Osteoblast (primary cell): ENCODE data around the gene FXYD1. TPM values are rescaled to one million over a fixed set of nuclear protein-coding genes. Genes with fewer than 3 reads are reported as not detected.

Experiments used
- DNase-seq: peaks from one replicate; pipeline ENCODE4 v3.0.0; 2011; ENCODE audit warnings: low spot score, mixed read lengths; ENCODE audit not compliant: insufficient read length; ENCODE audit errors: missing footprints
- H2AFZ ChIP-seq: 2 replicates; pipeline ENCODE4 v1.6.0; 2011; ENCODE audit warnings: mild to moderate bottlenecking, low read length
- H3K27ac ChIP-seq: 2 replicates; pipeline ENCODE4 v1.5.1; 2011; ENCODE audit warnings: mild to moderate bottlenecking, low read depth, low read length, moderate library complexity
- H3K27me3 ChIP-seq: 2 replicates; pipeline ENCODE4 v1.6.0; 2012; ENCODE audit warnings: mild to moderate bottlenecking, control low read depth, inconsistent platforms, low read length, moderate library complexity; ENCODE audit not compliant: insufficient read depth
- H3K36me3 ChIP-seq: 2 replicates; pipeline ENCODE4 v1.5.1; 2011; ENCODE audit warnings: mild to moderate bottlenecking, low read length, control low read depth, moderate library complexity; ENCODE audit not compliant: insufficient read depth
- H3K4me1 ChIP-seq: 2 replicates; pipeline ENCODE4 v1.5.1; 2011; ENCODE audit warnings: mild to moderate bottlenecking, low read length, control low read depth, moderate library complexity; ENCODE audit not compliant: insufficient read depth
- H3K4me2 ChIP-seq: 2 replicates; pipeline ENCODE4 v1.6.0; 2011; ENCODE audit warnings: mild to moderate bottlenecking, low read length; ENCODE audit not compliant: insufficient read depth
- H3K4me3 ChIP-seq: fragments of 200-600 bp; sonication (generic); 3 replicates; pipeline ENCODE4 v1.5.1; 2012; ENCODE audit warnings: mild to moderate bottlenecking, low read length, inconsistent platforms; ENCODE audit not compliant: insufficient read depth
- H3K79me2 ChIP-seq: 2 replicates; pipeline ENCODE4 v1.6.0; 2012; ENCODE audit warnings: mild to moderate bottlenecking, low read length, control low read depth, inconsistent platforms; ENCODE audit not compliant: insufficient read depth
- H3K9me3 ChIP-seq: 2 replicates; pipeline ENCODE4 v1.5.1; 2011; ENCODE audit warnings: low read depth, low read length, control low read depth
- H4K20me1 ChIP-seq: 2 replicates; pipeline ENCODE4 v1.6.0; 2012; ENCODE audit warnings: mild to moderate bottlenecking, low read length, control low read depth; ENCODE audit not compliant: insufficient read depth
- total RNA-seq: library from RNA; depleted of rRNA; stranded (reverse); fragments of >200 nt; gene quantifications from 2 replicates; pipeline ENCODE4 v1.2.3, GENCODE V29; 2012
- TF ChIP-seq, protein P1 (sequence below): IDR thresholded peaks from 2 replicates; pipeline ENCODE4 v1.5.1; 2011; ENCODE audit warnings: mild to moderate bottlenecking, low read depth, low read length, moderate library complexity; ENCODE audit errors: extremely low read depth

Gene FXYD1
- total RNA-seq, 1 donor, result not detected

DNA sequence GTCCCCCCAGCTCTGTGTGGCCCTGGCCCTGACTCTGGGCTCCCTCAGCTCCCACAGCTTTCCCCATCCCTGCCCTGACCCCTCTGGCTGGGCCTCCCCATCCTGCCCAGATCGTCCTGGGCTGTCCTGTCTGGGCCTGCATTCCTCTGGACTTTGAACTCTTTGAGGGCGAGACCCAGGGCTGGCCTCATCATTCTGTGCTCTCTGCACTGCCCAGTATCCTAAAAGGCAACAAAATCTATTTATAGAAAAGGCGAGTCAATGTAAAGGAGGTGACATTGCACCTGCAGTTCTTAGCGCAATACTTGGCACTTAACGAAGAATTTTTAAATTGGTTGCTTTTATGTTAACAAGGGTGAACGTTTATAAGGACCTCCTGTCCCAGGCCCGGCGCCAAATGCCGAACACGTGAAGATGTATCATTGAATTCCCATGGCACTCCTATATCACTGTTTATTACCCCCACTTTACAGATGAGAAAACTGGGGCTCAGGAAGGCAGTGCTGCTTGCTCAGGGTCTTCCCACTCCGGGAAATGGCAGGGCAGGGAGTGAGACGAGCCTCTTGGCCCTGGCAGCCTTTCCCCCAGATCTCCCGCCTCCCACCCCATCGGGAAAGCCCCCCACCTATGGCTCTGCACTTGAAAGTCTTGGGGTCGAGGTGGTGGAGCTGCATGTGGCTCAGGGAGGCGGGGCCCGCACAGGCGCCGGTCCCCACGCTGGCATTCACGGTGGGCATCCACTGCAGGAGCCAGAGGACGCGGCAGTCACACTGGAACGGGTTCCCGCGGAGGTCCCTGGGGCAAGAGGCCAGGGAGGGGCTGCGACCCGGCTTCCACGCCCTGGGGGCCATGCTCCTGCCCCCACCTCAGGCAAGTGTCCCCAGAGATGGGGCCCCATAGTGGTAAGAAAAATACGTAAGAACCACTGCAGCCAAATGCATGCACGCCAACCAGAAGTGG, 7.6 kb upstream of the FXYD1 start:
- H2AFZ ChIP-seq, result no peak overlapping the region
- no peaks in the 10 kb centered on the region for H3K9me3 ChIP-seq
- TF ChIP-seq, protein P1, sequence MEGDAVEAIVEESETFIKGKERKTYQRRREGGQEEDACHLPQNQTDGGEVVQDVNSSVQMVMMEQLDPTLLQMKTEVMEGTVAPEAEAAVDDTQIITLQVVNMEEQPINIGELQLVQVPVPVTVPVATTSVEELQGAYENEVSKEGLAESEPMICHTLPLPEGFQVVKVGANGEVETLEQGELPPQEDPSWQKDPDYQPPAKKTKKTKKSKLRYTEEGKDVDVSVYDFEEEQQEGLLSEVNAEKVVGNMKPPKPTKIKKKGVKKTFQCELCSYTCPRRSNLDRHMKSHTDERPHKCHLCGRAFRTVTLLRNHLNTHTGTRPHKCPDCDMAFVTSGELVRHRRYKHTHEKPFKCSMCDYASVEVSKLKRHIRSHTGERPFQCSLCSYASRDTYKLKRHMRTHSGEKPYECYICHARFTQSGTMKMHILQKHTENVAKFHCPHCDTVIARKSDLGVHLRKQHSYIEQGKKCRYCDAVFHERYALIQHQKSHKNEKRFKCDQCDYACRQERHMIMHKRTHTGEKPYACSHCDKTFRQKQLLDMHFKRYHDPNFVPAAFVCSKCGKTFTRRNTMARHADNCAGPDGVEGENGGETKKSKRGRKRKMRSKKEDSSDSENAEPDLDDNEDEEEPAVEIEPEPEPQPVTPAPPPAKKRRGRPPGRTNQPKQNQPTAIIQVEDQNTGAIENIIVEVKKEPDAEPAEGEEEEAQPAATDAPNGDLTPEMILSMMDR, result no peak

DNA sequence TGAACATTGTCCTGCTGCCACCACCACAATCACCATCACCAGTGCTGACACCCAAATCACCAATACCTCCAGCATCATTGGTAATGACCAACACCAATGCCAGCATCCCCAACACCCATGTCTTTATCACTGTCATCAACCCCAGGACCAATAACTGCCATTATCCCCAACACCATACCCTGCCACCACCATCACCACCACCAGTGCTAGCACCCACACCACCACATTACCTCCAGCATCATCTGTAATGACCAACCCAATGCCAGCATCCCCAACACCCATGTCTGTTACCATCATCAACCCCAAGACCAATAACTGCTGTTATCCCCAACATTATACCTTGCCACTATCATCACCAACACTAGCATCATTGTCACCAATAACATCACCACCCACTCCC, 6.4 kb upstream of the FXYD1 start:
- Histone ChIP-seq H3K4me3 (no peak overlapping the region), H3K4me1 (no peaks in the 10 kb centered on the region), H3K36me3 (no peaks in the 10 kb centered on the region), H3K79me2 (no peaks in the 10 kb centered on the region), H4K20me1 (no peaks in the 10 kb centered on the region), H3K27me3 (peaks cover 16% of the 10 kb centered on the region), H2AFZ (no peak overlapping the region), H3K9me3 (no peaks in the 10 kb centered on the region), H3K4me2 (no peak overlapping the region), H3K27ac (no peak overlapping the region)
- no peak for DNase-seq
- TF ChIP-seq, protein P1, result no peak

More for the DNA sequence above, 7.6 kb upstream of the FXYD1 start:
- Histone ChIP-seq H3K27ac (no peak overlapping the region), H3K4me3 (no peak overlapping the region), H3K27me3 (peaks cover 4% of the 10 kb centered on the region), H3K79me2 (no peaks in the 10 kb centered on the region), H3K4me2 (no peak overlapping the region), H3K4me1 (no peaks in the 10 kb centered on the region), H4K20me1 (no peaks in the 10 kb centered on the region), H3K36me3 (no peaks in the 10 kb centered on the region)
- no peak for DNase-seq

DNA sequence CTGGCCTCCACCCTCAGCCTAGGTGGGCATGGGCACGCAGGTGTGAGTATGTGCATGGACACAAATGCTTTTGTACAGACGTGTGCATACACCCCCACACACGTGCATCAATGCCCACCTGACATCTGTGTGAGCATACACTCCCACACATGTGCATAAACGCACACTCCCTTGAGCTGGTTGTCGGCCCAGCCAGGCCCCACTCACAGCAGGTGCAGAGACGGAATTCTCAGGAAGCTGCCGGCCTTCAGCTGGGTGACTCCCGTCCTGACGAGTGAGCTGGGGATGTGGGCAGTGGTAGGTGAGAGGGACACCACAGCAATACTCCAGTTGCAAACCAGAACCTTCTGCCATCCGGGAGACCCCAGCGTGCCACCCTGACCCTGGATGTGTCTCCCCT, 4.8 kb upstream of the FXYD1 start:
- Histone ChIP-seq H3K4me2 (no peak overlapping the region), H2AFZ (no peak overlapping the region), H3K27me3 (peaks cover 27% of the 10 kb centered on the region), H3K79me2 (no peaks in the 10 kb centered on the region), H4K20me1 (no peaks in the 10 kb centered on the region), H3K4me1 (peaks cover 2% of the 10 kb centered on the region), H3K4me3 (no peak overlapping the region), H3K9me3 (no peaks in the 10 kb centered on the region), H3K36me3 (no peaks in the 10 kb centered on the region), H3K27ac (no peak overlapping the region)
- TF ChIP-seq, protein P1, result no peak
- DNase-seq, result no peak

DNA sequence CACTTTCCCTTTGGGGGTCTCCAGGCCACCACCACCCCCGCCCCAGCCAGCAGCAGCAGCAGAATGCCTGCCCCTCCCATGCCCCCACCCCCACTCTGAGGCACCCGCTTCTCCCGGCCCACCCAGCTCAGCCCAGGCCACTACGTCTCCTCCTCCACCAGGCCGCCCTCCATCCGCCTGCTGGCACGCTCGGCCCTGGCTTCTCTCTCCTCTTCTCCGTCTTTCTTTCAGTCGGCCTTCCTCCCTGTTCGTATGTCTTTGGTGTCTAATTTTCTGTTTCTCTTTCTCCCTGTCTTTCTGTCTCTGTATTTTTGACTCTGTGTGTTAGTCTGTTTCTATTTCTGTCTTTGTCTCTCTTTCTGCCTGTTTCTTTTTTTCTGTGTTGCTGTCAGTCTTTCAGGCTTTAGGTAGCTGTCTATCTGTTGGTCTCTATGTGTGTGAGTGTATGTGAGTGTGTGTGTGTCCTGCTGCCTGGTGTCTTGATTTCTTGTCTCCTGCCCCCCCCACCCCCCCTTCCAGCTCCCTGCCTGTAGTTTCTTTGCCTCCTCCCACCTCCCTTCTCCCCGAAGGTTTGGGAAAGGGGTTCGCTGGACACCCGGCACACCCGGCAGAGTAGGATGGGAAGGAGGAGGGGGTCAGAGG, 3.9 kb upstream of the FXYD1 start, which contains the start of gene LGI4:
Gene LGI4, minus strand, starts transcription at position 459 of the 642 bp plus-strand sequence. Its CDS starts 379 bp downstream, at position 80.
- TF ChIP-seq, protein P1, result no peak
- H3K27ac ChIP-seq, result no peak within 1 kb of the TSS
- H3K4me2 ChIP-seq, result peak within 1 kb of the TSS; percentile 32
- no peaks in the 10 kb centered on the region for H3K36me3 ChIP-seq
- H3K79me2 ChIP-seq, result no peaks in the 10 kb centered on the region
- H3K4me1 ChIP-seq, result peaks cover 11% of the 10 kb centered on the region
- DNase-seq, result peak; percentile 92
- peak within 1 kb of the TSS; percentile 36 for H2AFZ ChIP-seq
- peak within 1 kb of the TSS; percentile 37 for H3K4me3 ChIP-seq
- H3K27me3 ChIP-seq, result peaks cover 32% of the 10 kb centered on the region
- H4K20me1 ChIP-seq, result no peaks in the 10 kb centered on the region
- H3K9me3 ChIP-seq, result no peaks in the 10 kb centered on the region
